Measurements from ENCODE around the gene PRSS21. TPM values are rescaled to one million over a fixed set of nuclear protein-coding genes. Genes with fewer than 3 reads are reported as not detected.

Gene PRSS21
- total RNA-seq, 1 donor from 2014 or later: 0.73 TPM

- no peak for DNase-seq (ENCODE audit: low read depth, low spot score)
These were observed 37.7 kb upstream of the PRSS21 start for GRCh38 chr16:2779151-2779920.

- DNase-seq (ENCODE audit: low read depth, low spot score): no peak
These were observed 36.8 kb upstream of the PRSS21 start for GRCh38 chr16:2779978-2780898.

GRCh38 chr16:2782583-2783351 is 34.3 kb upstream of the PRSS21 start:
- no peak for DNase-seq (ENCODE audit: low read depth, low spot score)

- DNase-seq (ENCODE audit: low read depth, low spot score): no peak
These were observed 33.3 kb upstream of the PRSS21 start for GRCh38 chr16:2783581-2784357.

- no peak for DNase-seq (ENCODE audit: low read depth, low spot score)
These were observed 32.5 kb upstream of the PRSS21 start for GRCh38 chr16:2784358-2785100.

GRCh38 chr16:2785101-2785991 is 31.7 kb upstream of the PRSS21 start:
- DNase-seq (ENCODE audit: low read depth, low spot score): no peak

GRCh38 chr16:2786061-2786825 is 30.8 kb upstream of the PRSS21 start:
- DNase-seq (ENCODE audit: low read depth, low spot score): no peak

- no peak for DNase-seq (ENCODE audit: low read depth, low spot score)
These were observed 30.2 kb upstream of the PRSS21 start for GRCh38 chr16:2786826-2787151.

- DNase-seq (ENCODE audit: low read depth, low spot score): no peak
These were observed 29.6 kb upstream of the PRSS21 start, which contains the start of gene PRSS33 for GRCh38 chr16:2787406-2787805. Gene PRSS33, minus strand, starts transcription at chr16:2787560. Its CDS starts 1,013 bp downstream, at chr16:2786547.

GRCh38 chr16:2787961-2788360 is 29.1 kb upstream of the PRSS21 start:
- no peak for DNase-seq (ENCODE audit: low read depth, low spot score)

GRCh38 chr16:2790631-2791030 is 26.4 kb upstream of the PRSS21 start:
- DNase-seq (ENCODE audit: low read depth, low spot score): no peak

- DNase-seq (ENCODE audit: low read depth, low spot score): no peak
These were observed 25.9 kb upstream of the PRSS21 start for GRCh38 chr16:2791174-2791573.

GRCh38 chr16:2792940-2793339 is 24.1 kb upstream of the PRSS21 start:
- no peak for DNase-seq (ENCODE audit: low read depth, low spot score)

GRCh38 chr16:2795395-2796143 is 21.5 kb upstream of the PRSS21 start:
- no peak for DNase-seq (ENCODE audit: low read depth, low spot score)

- DNase-seq (ENCODE audit: low read depth, low spot score): no peak
These were observed 18.3 kb upstream of the PRSS21 start for GRCh38 chr16:2798723-2799204.

- DNase-seq (ENCODE audit: low read depth, low spot score): no peak
These were observed 17.7 kb upstream of the PRSS21 start for GRCh38 chr16:2799205-2799858.

GRCh38 chr16:2799859-2800226 is 17.2 kb upstream of the PRSS21 start:
- DNase-seq (ENCODE audit: low read depth, low spot score): no peak

Data from pulmonary artery endothelial cell (primary cell).